GM12875 (cell line): ENCODE results near the gene MYO9A.
"Not testable (repeated sequence)": the region's sequence is repeated elsewhere in the genome, so short reads cannot be mapped to it uniquely, and the experiment has no call there.

Source experiments
- H3K4me3 ChIP-seq: one replicate; pipeline ENCODE4 v1.5.1; 2011; ENCODE audit warnings: low read depth, low read length, control low read depth
- TF ChIP-seq, protein P1 (sequence below): IDR thresholded peaks from 2 replicates; pipeline ENCODE4 v1.5.1; 2011; ENCODE audit warnings: low read depth, mild to moderate bottlenecking, control low read depth, inconsistent platforms, low read length, moderate library complexity, borderline replicate concordance; ENCODE audit not compliant: insufficient read depth

The MYO9A gene

DNA sequence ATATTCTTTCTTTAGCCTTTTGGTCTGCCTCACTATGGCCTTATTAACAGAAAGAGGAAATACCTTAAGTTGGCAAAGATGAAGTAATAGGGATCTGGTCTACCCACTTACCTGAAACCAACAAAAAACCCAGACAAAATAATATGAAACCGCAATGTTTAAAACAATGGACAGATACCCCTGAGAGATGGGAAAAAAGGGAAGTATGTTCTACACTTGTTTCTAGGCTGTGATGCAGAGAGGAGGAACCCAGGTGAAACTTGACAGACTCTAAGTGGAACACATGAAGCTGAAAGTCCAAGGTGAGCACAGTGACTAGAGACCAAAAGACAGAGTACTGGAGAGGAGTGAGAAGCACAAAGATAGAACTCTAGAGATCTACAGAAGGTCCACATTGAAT lies 229.2 kb downstream of the MYO9A start:
- TF ChIP-seq, protein P1, sequence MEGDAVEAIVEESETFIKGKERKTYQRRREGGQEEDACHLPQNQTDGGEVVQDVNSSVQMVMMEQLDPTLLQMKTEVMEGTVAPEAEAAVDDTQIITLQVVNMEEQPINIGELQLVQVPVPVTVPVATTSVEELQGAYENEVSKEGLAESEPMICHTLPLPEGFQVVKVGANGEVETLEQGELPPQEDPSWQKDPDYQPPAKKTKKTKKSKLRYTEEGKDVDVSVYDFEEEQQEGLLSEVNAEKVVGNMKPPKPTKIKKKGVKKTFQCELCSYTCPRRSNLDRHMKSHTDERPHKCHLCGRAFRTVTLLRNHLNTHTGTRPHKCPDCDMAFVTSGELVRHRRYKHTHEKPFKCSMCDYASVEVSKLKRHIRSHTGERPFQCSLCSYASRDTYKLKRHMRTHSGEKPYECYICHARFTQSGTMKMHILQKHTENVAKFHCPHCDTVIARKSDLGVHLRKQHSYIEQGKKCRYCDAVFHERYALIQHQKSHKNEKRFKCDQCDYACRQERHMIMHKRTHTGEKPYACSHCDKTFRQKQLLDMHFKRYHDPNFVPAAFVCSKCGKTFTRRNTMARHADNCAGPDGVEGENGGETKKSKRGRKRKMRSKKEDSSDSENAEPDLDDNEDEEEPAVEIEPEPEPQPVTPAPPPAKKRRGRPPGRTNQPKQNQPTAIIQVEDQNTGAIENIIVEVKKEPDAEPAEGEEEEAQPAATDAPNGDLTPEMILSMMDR, result no peak
- H3K4me3 ChIP-seq, result no peak overlapping the region

DNA sequence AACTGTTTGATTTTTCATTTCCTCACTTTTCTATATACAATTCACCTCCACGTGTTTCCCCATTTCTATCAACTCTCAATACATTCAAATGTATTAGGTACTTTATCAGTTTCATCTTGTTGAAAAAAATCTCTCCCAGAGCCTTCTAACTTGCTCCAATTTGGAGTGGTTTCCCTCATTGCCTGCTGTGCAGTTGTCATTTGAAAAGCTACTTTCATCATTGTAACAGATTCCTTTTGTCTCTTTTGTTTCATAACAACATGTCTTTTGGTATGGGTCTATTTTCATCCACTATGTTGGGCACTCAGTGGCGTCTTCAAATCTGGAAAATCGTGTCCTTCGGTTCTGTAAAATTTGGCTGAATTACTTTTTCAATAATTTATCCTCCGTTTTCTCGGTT lies 232.6 kb downstream of the MYO9A start:
- no peak overlapping the region for H3K4me3 ChIP-seq
- TF ChIP-seq, protein P1, result no peak

DNA sequence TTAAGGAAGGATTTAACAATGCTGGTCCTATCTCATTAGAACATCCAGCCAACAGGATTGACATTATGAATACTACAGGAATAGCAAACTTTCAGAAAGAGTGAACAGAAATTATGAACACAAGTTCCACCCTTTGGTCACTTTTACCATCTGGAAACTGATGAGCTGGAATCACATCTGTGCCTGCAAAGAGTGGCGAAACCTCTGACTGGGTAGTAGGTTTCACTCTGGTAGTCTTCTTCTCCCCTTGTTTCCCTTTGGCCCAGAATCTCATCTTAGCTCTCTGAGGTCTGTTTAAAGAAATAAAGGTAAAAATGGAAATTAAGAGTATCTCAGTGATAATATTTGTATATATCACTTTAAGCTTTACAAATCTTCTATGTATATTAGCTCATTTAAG lies 234.5 kb downstream of the MYO9A start:
- TF ChIP-seq, protein P1, result no peak
- H3K4me3 ChIP-seq, result no peak overlapping the region

- TF ChIP-seq, protein P1, result no peak
- H3K4me3 ChIP-seq, result no peak overlapping the region
Measured at GRCh38 chr15:71880276-71880675, 237.7 kb downstream of the MYO9A start.

DNA sequence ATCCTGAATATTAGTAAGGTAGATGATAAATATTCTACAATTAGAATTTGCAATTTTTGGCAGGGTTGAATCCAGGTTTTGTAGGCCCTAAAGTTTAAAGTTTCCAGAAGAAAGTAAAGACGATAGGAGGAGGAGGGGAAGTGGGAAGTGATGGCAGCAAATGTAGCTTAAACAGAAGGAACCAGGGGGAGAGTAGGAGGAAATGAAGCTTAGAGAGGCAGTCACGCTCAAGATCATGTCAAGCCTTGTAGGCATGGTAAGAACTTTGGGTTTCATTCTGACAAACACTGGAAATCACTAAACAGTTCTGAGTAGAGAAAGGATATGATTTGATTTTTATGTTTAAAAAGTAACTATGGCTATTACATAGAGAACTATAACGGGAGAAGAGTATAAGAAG lies 243.7 kb downstream of the MYO9A start:
- no peak overlapping the region for H3K4me3 ChIP-seq
- TF ChIP-seq, protein P1, result no peak

- not testable (repeated sequence) for H3K4me3 ChIP-seq
Measured at GRCh38 chr15:71858232-71858631, 259.7 kb downstream of the MYO9A start.

- TF ChIP-seq, protein P1, result no peak
- H3K4me3 ChIP-seq, result no peak overlapping the region
Measured at GRCh38 chr15:71853543-71853942, 264.4 kb downstream of the MYO9A start.

- TF ChIP-seq, protein P1, result no peak
Measured at GRCh38 chr15:71844916-71845315, 273.0 kb downstream of the MYO9A start.

More at GRCh38 chr15:71844916-71845315, 273.0 kb downstream of the MYO9A start:
- no peak overlapping the region for H3K4me3 ChIP-seq
